Amniotic stem cell (primary cell): ENCODE results near the gene MATR3.
A peak's percentile ranks its signal among the peaks of the same experiment; 100 is the strongest.
"Not testable (repeated sequence)": the region's sequence is repeated elsewhere in the genome, so short reads cannot be mapped to it uniquely, and the experiment has no call there.

Experiments
- DNase-seq: peaks from one replicate; lab custom pipeline; 2025; lab: John Stamatoyannopoulos, UW

Gene MATR3, protein sequence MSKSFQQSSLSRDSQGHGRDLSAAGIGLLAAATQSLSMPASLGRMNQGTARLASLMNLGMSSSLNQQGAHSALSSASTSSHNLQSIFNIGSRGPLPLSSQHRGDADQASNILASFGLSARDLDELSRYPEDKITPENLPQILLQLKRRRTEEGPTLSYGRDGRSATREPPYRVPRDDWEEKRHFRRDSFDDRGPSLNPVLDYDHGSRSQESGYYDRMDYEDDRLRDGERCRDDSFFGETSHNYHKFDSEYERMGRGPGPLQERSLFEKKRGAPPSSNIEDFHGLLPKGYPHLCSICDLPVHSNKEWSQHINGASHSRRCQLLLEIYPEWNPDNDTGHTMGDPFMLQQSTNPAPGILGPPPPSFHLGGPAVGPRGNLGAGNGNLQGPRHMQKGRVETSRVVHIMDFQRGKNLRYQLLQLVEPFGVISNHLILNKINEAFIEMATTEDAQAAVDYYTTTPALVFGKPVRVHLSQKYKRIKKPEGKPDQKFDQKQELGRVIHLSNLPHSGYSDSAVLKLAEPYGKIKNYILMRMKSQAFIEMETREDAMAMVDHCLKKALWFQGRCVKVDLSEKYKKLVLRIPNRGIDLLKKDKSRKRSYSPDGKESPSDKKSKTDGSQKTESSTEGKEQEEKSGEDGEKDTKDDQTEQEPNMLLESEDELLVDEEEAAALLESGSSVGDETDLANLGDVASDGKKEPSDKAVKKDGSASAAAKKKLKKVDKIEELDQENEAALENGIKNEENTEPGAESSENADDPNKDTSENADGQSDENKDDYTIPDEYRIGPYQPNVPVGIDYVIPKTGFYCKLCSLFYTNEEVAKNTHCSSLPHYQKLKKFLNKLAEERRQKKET

GRCh38 chr5:139293507-139294373 lies at the start of gene MATR3:
MATR3 (plus strand) TSS chr5:139293740; CDS start chr5:139307416, 13,676 bp downstream.
- DNase-seq = peak; percentile 94

- DNase-seq = no peak
Measured at GRCh38 chr5:139245637-139246339, 47.8 kb upstream of the MATR3 start.

DNA sequence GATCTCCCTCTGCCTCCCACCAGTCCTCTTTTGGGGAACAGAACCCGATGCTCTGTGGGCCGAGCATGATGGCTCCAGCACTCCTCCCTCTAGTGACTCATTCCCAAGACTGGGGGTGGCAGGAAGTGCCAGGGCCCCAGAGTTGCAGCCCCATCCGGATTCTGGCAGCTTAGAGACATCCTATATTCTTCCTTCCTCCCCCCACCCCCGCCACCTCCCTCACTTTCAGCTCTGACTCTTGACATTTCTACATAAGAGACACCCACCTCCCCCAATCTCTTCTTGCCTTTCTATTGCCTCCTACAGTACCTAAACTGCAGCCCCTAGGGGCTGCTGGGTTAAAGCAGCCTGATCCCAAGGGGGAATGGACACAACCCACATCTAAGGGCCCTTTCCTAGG lies 47.1 kb upstream of the MATR3 start:
- DNase-seq = no peak

DNA sequence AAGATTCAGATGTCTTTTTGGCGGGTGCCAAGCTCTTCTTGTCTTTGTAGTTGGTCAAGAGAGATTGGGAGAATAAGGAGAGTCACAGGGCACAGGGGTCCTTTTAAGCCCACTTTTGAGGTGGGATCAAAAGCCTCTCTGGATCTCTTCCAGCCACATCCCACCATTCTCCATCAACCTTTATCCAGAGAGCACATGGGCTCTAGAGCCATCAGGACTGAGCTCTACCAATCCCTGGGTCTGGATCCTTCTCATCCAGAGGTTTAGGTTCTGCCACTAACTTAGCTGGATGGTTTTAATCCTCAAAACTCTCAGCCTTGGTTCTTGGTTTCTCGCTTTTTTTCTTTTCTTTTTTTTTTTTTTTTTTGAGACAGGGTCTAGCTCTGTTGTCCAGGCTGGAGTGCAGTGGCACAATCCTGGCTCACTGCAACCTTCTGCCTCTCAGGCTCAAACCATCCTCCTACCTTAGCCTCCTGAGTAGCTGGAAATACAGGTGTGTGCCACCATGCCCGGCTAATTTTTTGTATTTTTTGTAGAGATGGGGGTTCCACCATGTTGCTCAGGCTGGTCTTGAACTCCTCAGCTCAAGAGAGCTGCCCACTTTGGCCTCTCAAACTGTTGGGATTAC lies 44.6 kb upstream of the MATR3 start:
- no peak for DNase-seq

DNA sequence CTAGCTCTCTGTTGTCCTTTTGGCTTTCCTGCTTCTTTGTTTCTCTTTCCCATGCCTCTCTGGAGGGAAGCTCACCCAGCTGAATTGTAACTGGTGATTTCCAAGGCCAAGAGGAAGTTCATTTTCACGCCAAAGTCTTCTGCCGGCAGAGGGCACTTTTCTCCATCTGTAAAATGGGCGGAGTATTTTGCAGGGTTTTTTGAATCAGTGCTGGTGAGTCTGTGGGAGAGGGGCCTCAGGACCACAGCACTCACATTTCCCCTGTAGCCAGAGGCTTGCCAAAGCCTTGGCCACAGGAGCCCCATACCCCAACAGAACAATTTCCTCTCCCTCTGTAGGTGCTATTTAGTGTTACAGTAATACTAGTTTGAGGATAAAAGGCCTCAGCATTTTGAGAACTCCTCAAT lies 42.3 kb upstream of the MATR3 start:
- DNase-seq = no peak

DNA sequence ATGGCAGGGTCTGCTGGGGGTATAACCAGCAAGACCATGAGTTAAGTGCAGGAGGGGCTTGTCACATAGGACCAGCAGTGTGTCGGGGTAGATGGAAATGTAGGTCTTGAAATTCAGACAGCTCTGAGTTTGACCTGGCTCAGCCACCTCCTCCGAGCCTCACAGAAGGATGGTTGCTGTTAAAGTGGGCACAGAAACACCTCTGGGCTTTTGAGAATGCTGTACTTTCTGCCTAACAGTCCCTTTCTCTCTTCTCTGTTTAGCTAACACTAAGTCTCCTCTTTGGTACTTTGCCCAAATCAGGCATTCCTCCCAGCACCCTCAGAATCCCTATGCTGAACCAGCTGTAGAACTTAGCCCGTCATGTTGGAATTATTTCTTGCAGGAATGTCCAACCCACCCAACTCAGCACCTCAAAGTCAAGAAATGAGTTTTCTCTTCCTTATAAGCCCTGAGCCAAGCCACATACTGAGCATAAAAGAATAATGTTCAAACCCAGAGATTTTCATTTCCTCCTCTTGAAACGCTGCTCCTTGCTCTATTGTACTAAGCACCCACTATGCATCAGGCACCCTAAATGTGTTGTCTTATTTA lies 41.7 kb upstream of the MATR3 start:
- no peak for DNase-seq

GRCh38 chr5:139253115-139253514 lies 40.4 kb upstream of the MATR3 start:
- no peak for DNase-seq

- DNase-seq = no peak
Measured at GRCh38 chr5:139256820-139257219, 36.7 kb upstream of the MATR3 start.

DNA sequence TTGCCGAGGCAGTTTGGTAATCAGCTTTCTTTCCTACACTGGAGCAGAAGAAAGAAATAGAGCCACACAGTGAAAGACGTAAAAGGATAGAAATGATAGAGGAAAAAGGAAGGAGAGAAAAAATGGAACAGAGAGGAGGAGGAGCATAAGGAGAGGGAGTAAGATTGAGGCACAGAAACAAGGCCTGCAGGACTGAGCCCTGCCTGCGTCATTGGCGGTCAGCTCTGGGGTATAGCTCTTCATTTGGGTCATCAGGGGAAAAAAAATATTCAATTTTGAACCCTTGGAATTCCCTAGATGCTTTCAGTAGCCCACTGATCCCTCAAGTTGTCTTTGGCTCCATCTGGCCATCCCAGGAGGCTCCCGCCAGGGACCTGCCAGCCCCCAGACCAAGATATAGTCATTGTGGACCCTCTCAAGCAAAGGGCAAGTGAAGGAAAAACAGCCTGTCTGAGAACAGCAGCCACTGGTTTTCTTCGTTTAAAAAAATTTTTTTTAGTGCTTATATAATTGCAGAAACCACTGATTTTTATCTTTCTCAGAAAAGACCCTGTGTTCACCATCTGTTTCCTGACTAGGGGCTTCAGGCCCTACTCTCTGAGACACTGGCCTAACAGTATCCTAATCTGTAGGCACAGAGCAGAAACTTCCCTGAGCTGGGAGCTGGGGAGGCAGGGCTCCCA lies 31.3 kb upstream of the MATR3 start:
- DNase-seq = no peak

DNA sequence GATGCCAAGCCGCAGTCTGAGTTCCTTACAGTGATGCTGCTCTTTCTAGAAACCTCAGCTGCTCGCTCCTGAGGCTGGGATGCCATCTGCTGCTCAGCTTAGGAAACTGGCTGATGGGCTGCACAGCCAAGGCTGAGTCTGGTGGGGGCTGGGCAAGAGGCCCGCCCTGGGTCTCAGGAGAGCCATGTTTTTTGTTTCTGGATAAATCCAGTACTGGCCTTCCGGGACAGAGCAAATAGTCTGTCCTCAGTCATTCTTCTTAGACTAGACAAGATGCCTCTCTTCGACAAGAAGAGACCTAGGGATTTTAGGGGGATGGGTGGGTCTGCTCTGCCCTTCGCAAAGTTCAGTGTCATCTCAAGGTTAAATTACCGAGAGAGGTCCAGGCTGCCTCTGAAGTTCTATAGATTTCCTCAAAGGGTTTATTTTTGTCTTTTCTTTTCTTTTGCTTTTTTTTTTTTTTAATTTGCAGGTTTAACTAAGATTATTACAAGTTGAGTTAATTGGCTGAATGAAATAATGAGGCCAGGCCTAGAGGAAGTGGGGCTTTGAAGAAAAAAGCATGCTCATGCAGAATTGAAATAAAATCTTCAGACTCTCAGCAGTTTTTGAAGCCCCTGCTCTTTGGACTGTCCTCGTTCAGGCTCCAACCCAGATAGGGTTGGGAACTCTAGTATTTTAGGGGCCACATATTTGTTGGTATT lies 30.6 kb upstream of the MATR3 start:
- peak; percentile 83 for DNase-seq

- no peak for DNase-seq
Measured at GRCh38 chr5:139263536-139263935, 30.0 kb upstream of the MATR3 start.

DNA sequence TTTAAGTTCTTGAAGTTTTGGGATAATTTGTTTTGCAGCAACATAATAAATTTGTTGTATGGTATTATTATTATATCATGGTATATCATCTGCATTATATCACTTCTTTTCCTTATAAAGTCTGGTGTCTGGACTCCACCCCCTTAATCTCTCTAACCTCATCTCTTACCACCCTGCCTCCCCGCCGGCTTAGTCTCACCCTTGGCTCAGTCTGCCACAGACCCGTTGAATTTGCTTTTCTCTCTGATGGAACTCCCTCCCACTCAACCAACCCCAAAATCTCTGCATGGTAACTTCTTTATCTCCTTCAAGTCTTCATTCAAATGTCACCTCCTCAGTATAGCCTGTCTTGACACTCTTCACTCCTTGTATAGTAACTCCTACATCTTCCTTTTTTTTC lies 29.6 kb upstream of the MATR3 start:
- no peak for DNase-seq

GRCh38 chr5:139265001-139265400 lies 28.5 kb upstream of the MATR3 start:
- no peak for DNase-seq

DNA sequence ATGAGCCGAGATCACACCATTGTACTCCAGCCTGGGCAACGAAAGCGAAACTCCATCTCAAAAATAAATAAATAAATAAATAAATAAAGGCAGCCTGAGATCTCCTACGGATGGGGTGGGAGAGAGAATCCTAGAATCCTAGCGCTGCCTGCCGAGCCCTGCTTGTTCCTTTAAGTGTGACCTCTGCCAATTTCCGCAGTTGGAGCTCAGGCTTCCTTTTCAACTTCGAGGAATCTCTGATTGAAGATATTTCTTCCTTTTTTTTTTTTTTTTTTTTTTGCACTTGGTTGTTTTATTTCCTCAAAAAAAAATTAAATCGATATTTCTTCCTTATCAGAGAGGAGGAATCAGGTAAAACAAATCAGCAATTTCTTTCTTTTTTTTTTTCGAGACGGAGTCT lies 27.3 kb upstream of the MATR3 start:
- DNase-seq = no peak

- no peak for DNase-seq
Measured at GRCh38 chr5:139267481-139267880, 26.1 kb upstream of the MATR3 start.

- no peak for DNase-seq
Measured at GRCh38 chr5:139268364-139269202, 25.0 kb upstream of the MATR3 start.

DNA sequence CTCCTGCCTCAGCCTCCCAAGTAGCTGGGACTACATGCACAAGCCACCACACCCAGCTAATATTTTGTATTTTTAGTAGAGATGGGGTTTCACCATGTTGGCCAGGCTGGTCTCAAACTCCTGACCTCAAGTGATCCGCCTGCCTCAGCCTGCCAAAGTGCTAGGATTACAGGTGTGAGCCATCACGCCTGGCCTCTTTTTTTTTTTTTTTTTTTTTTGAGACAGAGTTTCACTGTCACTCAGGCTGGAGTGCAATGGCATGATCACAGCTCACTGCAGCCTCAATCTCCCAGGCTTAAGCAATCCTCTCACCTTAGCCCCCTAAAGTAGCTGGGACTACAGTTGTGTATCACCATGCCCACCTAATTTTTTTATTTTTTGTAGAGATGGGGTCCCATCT lies 22.8 kb upstream of the MATR3 start:
- not testable (repeated sequence) for DNase-seq

GRCh38 chr5:139271201-139272027 lies 22.1 kb upstream of the MATR3 start:
- peak; percentile 67 for DNase-seq
